CD4-positive, alpha-beta T cell (primary cell): ENCODE measurements around the gene CDIPT. TPM values are rescaled to one million over a fixed set of nuclear protein-coding genes. Genes with fewer than 3 reads are reported as not detected.

Experiments used
- ATAC-seq: fragments of 200-7000 bp; cut with Tn5 transposase; one replicate; pipeline ENCODE4 v1.10.0; 2022; ENCODE audit warnings: mild to moderate bottlenecking; ENCODE audit not compliant: poor library complexity
- CTCF ChIA-PET: fragments of 350-600 bp; sonication (Branson Sonifier 250); formaldehyde crosslinking; loops from one replicate; lab custom pipeline; 2021; ENCODE audit warnings: antibody characterized with exemption, inconsistent platforms; lab: Charles Lee
- POLR2A ChIA-PET: fragments of 350-600 bp; sonication (Branson Sonifier 250); formaldehyde crosslinking; loops from one replicate; lab custom pipeline; 2021; ENCODE audit warnings: antibody characterized with exemption, inconsistent platforms; lab: Charles Lee
- DNase-seq, 14 experiments: peaks; one replicate each; pipeline ENCODE4 v3.0.0-alpha.2; 2013 to 2020; ENCODE audit warnings: mixed read lengths in 2 of 14
- H3K27ac ChIP-seq, 2 donors: one replicate each; pipeline versions ENCODE4 v1.5.1 to v1.7.0; 2013; ENCODE audit warnings: low read length in 2 of 2, low read depth in 1 of 2, mild to moderate bottlenecking in 1 of 2
- H3K27me3 ChIP-seq, 2 experiments: 1 replicate in 1 of 2; 2 replicates in 1 of 2; pipeline versions ENCODE4 v1.6.1 to v1.7.0; 2013; ENCODE audit warnings: low read length in 2 of 2, control low read depth in 1 of 2, mild to moderate bottlenecking in 1 of 2, moderate library complexity in 1 of 2; ENCODE audit not compliant: insufficient read depth in 2 of 2, control insufficient read depth in 1 of 2
- H3K36me3 ChIP-seq: one replicate; pipeline ENCODE4 v1.6.1; 2013; ENCODE audit warnings: low read length, control low read depth; ENCODE audit not compliant: insufficient read depth
- H3K4me1 ChIP-seq: one replicate; pipeline ENCODE4 v1.6.1; 2013; ENCODE audit warnings: low read length, control low read depth; ENCODE audit not compliant: insufficient read depth
- H3K4me3 ChIP-seq: one replicate; pipeline ENCODE4 v1.5.1; 2013; ENCODE audit warnings: mild to moderate bottlenecking, low read length, moderate library complexity
- H3K9me3 ChIP-seq, 2 experiments: 1 replicate in 1 of 2; 2 replicates in 1 of 2; pipeline versions ENCODE4 v1.6.1 to v1.7.0; 2013; ENCODE audit warnings: low read length in 2 of 2, mild to moderate bottlenecking in 2 of 2, control low read depth in 1 of 2, moderate library complexity in 1 of 2; ENCODE audit not compliant: control insufficient read depth in 1 of 2, insufficient read depth in 1 of 2
- H3K27ac Mint-ChIP-seq: one replicate; pipeline ENCODE4 v1.8.0; 2020; ENCODE audit warnings: mixed read lengths
- H3K27me3 Mint-ChIP-seq: one replicate; pipeline ENCODE4 v1.8.0; 2021; ENCODE audit warnings: mixed read lengths
- H3K36me3 Mint-ChIP-seq: one replicate; pipeline ENCODE4 v1.8.0; 2021; ENCODE audit warnings: low read depth, mixed read lengths
- H3K4me1 Mint-ChIP-seq: one replicate; pipeline ENCODE4 v1.8.0; 2021; ENCODE audit warnings: low read depth, mixed read lengths
- H3K4me3 Mint-ChIP-seq: one replicate; pipeline ENCODE4 v1.8.0; 2020; ENCODE audit warnings: mild to moderate bottlenecking, mixed read lengths
- H3K9me3 Mint-ChIP-seq: one replicate; pipeline ENCODE4 v1.8.0; 2020; ENCODE audit warnings: mixed read lengths
- intact Hi-C, 2 experiments: fragments of 100-400 bp; cut with DNase I in 1 of 2; cut with micrococcal nuclease in 1 of 2; formaldehyde crosslinking; loops; one replicate each; pipeline versions ENCODE4 v1.15.1 to v1.9.0; 2023 to 2025; cut with DNase I, micrococcal nuclease
- total RNA-seq, 174 experiments: library from RNA in 2 of 174; stranded (reverse) in 2 of 174; gene quantifications; one replicate each; pipeline ENCODE4 v1.2.3 and lab custom pipeline; 2021 to 2026
- TF ChIP-seq, protein P1 (sequence below): fragments of 200-600 bp; IDR thresholded peaks from one replicate; pipeline ENCODE4 v1.8.0; 2022; ENCODE audit warnings: antibody characterized with exemption, mild to moderate bottlenecking

Gene CDIPT
- total RNA-seq, 2 experiments from 2014 or later: 25.7 to 27.0 TPM

DNA sequence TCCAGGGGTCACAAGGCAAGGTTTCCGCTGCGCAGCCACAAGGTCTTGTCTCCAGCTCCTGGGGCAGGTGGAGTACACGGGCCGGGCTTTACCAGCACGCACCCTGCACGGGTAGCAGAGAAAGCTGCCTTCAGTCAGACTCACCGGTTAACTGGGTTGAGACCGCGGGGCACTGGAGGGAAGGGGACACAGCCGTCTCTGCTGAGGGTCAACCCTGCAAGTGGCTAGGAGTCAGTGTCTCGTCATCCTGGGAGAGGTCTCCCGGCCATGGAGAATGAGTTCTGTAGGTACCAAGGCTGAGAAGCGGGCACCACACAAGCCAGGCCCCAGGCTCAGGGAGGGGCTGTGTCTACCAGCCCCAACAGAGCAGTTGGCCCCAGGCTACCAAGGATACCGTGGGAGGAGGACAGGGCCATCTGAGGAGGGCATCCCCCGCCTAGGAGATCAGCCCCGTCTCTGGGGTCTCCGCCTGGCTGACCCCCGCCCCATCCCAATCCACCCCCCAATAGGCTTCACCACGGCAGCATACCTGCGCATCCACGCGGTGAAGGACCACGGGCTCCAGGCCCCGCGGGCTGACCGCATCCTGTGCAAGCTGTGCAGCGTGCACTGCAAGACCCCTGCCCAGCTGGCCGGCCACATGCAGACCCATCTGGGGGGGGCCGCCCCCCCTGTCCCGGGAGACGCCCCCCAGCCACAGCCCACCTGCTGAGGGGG lies 53.8 kb downstream of the CDIPT start:
- Mint-ChIP-seq H3K27ac (peak overlapping the region; percentile 98), H3K4me1 (peaks cover 66% of the 10 kb centered on the region)

More for the DNA sequence above, 53.8 kb downstream of the CDIPT start:
- H3K4me3 ChIP-seq: peak overlapping the region; percentile 56
- ChIA-PET CTCF (interaction anchor here (0.5 to 3.4 kb wide), 7 partner anchors 8 to 107 kb away, joined by 4 to 93 read pairs (median 39); partner anchors contain the start of genes CDIPT, KIF22 and PAGR1), POLR2A (interaction anchor here (0.9 to 11.3 kb wide), 9 partner anchors 8 to 142 kb away, joined by 3 to 217 read pairs (median 32); partner anchors contain the start of genes KIF22, MVP and PAGR1)
- H3K36me3 ChIP-seq: peaks cover 22% of the 10 kb centered on the region
- Mint-ChIP-seq H3K36me3 (peaks cover 49% of the 10 kb centered on the region), H3K4me3 (peak overlapping the region; percentile 95), H3K9me3 (no peaks in the 10 kb centered on the region), H3K27me3 (no peaks in the 10 kb centered on the region)
- DNase-seq (peak in 2 of 14 experiments; percentile 23 to 48), ATAC-seq (no peak)
- no peaks in the 10 kb centered on the region for H3K27me3 ChIP-seq
- TF ChIP-seq, protein P1, sequence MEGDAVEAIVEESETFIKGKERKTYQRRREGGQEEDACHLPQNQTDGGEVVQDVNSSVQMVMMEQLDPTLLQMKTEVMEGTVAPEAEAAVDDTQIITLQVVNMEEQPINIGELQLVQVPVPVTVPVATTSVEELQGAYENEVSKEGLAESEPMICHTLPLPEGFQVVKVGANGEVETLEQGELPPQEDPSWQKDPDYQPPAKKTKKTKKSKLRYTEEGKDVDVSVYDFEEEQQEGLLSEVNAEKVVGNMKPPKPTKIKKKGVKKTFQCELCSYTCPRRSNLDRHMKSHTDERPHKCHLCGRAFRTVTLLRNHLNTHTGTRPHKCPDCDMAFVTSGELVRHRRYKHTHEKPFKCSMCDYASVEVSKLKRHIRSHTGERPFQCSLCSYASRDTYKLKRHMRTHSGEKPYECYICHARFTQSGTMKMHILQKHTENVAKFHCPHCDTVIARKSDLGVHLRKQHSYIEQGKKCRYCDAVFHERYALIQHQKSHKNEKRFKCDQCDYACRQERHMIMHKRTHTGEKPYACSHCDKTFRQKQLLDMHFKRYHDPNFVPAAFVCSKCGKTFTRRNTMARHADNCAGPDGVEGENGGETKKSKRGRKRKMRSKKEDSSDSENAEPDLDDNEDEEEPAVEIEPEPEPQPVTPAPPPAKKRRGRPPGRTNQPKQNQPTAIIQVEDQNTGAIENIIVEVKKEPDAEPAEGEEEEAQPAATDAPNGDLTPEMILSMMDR: no peak
- H3K9me3 ChIP-seq: no peaks in the 10 kb centered on the region
- H3K4me1 ChIP-seq: peaks cover 80% of the 10 kb centered on the region
- intact Hi-C loops: loop anchor here (5.0 kb wide), 4 partner anchors 107 to 258 kb away; partner anchors contain the start of genes ALDOA (in 1 of the 2), HIRIP3 (in 1 of the 2), INO80E (in 1 of the 2) and TAOK2 (in 1 of the 2)
- peak overlapping the region; percentile 67 to 92 for H3K27ac ChIP-seq

Other genes starting within 250 kb of the CDIPT start
- 10 to 100 TPM; 45.7 to 48.3 TPM for gene SPN, start 200.0 kb downstream of the CDIPT start, total RNA-seq
- under 1 TPM; 0.19 to 0.45 TPM for gene QPRT, start 184.0 kb downstream of the CDIPT start, total RNA-seq
- 100 to 1,000 TPM; 250 to 261 TPM for gene C16orf54, start 117.2 kb downstream of the CDIPT start, total RNA-seq
- gene ZG16, start 85.0 kb downstream of the CDIPT start, total RNA-seq: not detected
- gene KIF22, start 72.5 kb downstream of the CDIPT start, total RNA-seq: 100 to 1,000 TPM in 1 of 2 experiments, 10 to 100 TPM in 1; 99.0 to 101 TPM
- 100 to 1,000 TPM; 251 to 253 TPM for gene MAZ, start 56.7 kb downstream of the CDIPT start, total RNA-seq
- gene PRRT2, start 51.0 kb downstream of the CDIPT start, total RNA-seq: 1 to 10 TPM; 2.2 to 2.3 TPM
- 10 to 100 TPM; 20.3 TPM for gene PAGR1, start 47.1 kb downstream of the CDIPT start, total RNA-seq
- 100 to 1,000 TPM; 115 to 118 TPM for gene MVP, start 42.8 kb downstream of the CDIPT start, total RNA-seq
- not detected for gene SEZ6L2, start 36.3 kb upstream of the CDIPT start, total RNA-seq
- not detected for gene ASPHD1, start 37.3 kb upstream of the CDIPT start, total RNA-seq
- 10 to 100 TPM; 40.0 to 43.8 TPM for gene KCTD13, start 63.0 kb upstream of the CDIPT start, total RNA-seq
- 10 to 100 TPM; 56.9 to 63.3 TPM for gene TMEM219, start 98.9 kb upstream of the CDIPT start, total RNA-seq
- 10 to 100 TPM; 13.1 to 14.1 TPM for gene TAOK2, start 110.6 kb upstream of the CDIPT start, total RNA-seq
- gene HIRIP3, start 132.4 kb upstream of the CDIPT start, total RNA-seq: 10 to 100 TPM in 1 of 2 experiments, 1 to 10 TPM in 1; 8.5 to 11.8 TPM
- 10 to 100 TPM; 54.6 to 57.6 TPM for gene INO80E, start 133.0 kb upstream of the CDIPT start, total RNA-seq
- under 1 TPM; 0.14 TPM for gene DOC2A, start 147.8 kb upstream of the CDIPT start, total RNA-seq
- gene C16orf92, start 160.0 kb upstream of the CDIPT start, total RNA-seq: not detected
- not detected for gene TLCD3B, start 168.0 kb upstream of the CDIPT start, total RNA-seq
- 100 to 1,000 TPM; 390 to 396 TPM for gene ALDOA, start 202.5 kb upstream of the CDIPT start, total RNA-seq
- 10 to 100 TPM; 83.9 to 87.3 TPM for gene PPP4C, start 212.8 kb upstream of the CDIPT start, total RNA-seq
- under 1 TPM; 0.42 to 0.47 TPM for gene TBX6, start 228.7 kb upstream of the CDIPT start, total RNA-seq
- gene YPEL3, start 233.0 kb upstream of the CDIPT start, total RNA-seq: 100 to 1,000 TPM; 154 to 166 TPM